HG02885 (cell line): Measurements from ENCODE around the gene TMPRSS3.

ENCODE experiments used
- ATAC-seq: cut with Tn5 transposase; IDR thresholded peaks from one replicate; pipeline ENCODE4 v1.9.1; 2021; ENCODE audit warnings: mild to moderate bottlenecking; ENCODE audit not compliant: unreplicated experiment, poor library complexity

TMPRSS3 gene

GRCh38 chr21:42340187-42341050 lies 55.4 kb downstream of the TMPRSS3 start:
- no peak for ATAC-seq

DNA sequence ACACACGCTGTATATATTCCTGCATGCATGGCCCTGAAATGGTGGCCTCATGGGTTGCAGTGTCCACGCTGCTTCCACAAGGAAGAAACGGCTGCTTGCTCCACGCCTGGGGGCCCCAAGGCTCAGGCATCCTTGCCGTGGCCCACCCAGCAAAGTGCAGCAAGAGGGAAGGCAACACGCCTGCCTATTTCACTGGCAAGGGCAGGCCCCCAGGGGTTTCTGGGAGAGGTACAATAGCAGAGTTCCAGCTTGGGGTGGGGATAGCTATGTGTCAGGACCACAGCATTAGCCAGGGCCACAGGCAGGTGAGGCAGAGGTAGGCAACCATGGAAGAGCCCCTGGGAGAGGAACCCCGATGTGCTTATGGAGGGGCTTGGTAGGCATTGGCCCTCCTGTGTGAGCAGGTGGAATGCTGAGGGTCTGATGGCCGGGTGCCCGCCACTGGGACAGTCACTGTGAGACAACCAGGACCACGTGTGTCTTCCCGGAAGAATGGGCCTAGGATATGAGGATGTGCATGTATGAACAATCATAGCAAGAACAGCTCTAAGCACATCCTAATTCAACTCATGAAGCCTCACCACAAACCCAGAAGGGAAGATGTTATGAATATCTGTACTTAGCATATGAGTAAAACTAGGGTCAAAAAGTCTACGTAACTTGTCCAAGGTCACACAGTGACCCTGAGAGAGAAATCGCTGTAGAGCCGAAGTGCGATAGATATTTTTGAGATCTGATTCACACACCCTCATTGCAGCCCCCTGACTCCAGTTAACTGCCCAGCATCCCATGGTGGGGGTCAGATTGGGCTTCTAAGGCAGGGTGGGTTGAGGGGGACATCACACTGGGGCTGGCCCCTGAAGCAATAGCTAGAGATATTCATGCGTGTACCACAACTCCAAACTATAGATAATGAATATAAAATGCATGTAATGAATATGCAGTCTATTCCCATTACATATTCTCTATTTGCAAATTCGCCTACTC lies 56.8 kb downstream of the TMPRSS3 start:
- no peak for ATAC-seq

DNA sequence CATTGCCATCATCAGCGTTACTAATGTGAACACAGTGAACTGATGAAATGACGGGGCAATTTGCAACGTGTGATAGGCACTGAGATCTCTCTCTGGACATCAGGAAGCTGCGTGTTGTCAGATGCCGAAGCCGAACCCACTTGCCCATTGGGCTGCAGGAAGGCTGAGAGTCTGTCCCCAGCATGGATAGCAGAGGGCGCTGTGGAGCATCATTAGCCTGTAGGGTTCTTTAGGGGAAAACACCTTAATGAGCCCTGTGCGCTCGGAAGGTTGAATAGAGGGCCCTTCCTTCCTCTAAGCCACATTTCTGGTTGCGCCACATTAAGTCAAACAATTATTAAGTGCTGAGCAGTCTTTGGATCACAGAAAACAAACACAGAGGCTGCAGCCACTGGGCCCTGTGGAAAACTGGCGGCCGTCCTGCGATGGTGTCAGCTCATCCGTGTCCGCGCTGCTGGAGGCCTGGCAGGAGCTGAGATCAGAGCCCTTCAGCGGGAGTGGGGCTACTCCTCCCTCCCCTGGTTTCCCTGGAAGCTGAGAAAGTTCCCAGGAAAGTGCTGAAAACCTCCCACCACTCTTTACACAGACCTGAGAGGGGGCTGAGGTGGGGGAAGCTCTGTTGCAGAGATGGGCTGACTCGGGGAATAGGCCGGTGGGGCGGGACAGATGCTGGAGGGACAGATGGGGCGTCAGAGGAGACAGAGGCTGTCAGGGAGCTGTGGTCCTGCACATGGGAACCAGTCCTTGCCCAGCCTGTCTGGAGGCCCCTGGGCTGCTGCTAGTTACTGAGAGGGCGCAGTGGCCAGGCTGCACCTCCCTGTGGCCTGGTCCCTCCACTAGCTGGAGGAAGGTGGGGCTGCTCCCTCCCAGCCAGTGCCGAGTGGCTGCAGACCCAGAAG lies 57.8 kb downstream of the TMPRSS3 start:
- no peak for ATAC-seq

DNA sequence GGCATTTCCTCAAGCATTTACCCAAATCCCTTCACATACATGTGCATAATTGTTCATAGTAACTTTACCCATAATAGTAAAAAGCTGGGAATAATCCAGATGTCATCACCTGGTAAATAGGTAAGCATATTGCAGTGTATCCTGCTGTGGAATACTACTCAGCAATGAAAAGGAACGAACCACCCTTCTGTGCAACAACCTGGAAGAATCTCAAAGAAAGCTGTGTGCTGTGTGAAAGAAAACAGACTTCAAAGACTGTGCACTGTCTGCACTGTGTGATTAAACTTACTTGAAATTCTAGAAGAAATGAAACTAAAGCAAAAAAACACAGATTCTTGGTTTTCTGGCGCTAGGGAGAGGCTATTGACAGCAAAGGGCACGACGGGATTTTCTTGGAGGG lies 58.6 kb downstream of the TMPRSS3 start:
- no peak for ATAC-seq

- no peak for ATAC-seq
These were observed 59.8 kb downstream of the TMPRSS3 start for GRCh38 chr21:42336054-42336453.

GRCh38 chr21:42332557-42333317 lies 63.1 kb downstream of the TMPRSS3 start:
- ATAC-seq: no peak

- ATAC-seq: no peak
These were observed 64.2 kb downstream of the TMPRSS3 start for GRCh38 chr21:42331660-42332059.

DNA sequence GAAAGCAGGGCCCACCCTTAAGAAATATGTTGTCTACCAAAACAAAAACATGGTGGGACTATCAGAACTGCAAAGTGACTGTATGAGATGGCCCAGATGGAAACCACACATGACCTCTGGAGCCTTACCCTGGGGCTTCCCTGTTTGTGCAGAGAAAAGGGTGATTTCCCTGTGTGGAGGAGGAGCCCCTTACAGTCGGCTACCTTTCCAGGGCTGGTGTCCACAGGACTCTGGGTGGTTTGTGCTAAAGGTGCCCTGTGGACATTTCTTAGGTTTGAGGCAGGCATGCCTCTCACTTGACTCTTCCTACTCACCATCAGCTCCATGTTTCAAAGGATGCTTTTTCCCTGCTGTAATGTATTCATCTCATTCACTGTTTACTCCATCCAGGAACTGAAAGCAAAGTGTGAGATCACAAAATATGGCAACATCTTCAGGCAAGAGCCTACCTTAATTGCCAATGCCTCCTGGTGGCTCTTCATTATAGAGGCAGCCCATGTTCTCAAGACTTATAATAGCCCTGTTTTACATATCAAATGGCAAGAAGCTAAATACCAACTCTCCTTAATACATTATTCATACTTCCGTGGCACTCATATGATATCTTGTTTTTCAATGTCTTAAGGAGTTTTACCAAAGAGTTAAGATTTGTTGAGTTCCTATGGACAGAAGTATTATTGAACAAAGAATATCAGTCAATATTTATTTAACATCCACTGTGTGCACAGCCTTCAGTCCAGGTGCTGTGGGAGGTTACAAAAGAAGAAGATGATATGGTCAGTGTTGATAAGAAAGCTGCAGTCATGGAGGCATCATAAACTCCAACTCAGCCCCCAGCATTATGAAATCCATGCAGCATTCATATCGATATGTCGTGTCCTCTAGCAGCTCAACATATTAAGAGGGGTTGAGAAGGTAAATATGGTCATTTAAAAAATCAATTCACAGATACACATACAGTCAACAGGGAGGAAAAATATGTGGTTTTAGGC lies 65.2 kb downstream of the TMPRSS3 start:
- ATAC-seq: no peak

DNA sequence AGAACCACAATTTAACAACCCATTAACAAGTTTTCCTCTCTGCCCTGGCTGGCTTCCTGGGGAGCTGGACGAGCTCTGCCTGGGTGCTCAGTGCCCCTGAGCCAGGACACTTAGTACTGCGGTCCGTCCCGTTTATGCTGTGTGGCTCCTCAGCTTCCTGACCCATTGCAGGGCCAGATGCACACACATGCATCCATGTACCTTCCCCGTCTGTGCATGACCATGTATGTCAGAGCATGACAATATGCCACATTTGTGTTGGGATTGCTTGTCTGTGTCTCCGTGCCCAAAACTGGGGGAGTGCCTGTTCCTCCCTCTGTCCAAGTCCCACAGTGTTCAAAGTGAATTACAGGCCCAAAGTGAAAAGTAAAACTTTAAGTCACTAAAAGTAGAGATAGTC lies 71.0 kb downstream of the TMPRSS3 start:
- ATAC-seq: no peak
